ENCODE measurements around the gene TRIM28.

Gene TRIM28

GRCh38 chr19:58549664-58550361 lies 5.9 kb downstream of the TRIM28 start:
- DNase-seq: no peak

DNA sequence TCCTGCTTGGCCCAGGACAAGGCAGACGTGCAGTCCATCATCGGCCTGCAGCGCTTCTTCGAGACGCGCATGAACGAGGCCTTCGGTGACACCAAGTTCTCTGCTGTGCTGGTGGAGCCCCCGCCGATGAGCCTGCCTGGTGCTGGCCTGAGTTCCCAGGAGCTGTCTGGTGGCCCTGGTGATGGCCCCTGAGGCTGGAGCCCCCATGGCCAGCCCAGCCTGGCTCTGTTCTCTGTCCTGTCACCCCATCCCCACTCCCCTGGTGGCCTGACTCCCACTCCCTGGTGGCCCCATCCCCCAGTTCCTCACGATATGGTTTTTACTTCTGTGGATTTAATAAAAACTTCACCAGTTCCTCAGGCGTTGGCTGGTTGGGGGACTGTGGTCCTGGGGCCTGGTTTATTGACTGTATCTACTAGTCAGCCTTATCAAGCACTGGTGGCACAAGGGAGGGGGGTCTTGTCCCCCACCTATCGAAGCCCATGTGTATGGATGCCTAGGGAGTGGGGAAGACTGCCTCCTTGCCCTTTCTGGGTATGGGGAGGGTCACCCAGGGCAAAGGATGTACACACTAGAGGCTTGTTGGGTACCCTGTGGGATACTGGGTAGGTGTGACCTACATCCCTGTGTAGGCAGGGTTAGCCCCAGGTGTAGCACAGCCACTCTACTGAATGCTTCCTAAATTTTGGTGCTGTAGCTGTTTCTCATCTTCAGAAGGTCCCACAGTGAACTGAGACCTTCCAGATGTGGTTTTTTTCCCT lies 6.7 kb downstream of the TRIM28 start:
- no peak for DNase-seq

- no peak for DNase-seq
Observed at GRCh38 chr19:58551123-58551497, 7.2 kb downstream of the TRIM28 start.

DNA sequence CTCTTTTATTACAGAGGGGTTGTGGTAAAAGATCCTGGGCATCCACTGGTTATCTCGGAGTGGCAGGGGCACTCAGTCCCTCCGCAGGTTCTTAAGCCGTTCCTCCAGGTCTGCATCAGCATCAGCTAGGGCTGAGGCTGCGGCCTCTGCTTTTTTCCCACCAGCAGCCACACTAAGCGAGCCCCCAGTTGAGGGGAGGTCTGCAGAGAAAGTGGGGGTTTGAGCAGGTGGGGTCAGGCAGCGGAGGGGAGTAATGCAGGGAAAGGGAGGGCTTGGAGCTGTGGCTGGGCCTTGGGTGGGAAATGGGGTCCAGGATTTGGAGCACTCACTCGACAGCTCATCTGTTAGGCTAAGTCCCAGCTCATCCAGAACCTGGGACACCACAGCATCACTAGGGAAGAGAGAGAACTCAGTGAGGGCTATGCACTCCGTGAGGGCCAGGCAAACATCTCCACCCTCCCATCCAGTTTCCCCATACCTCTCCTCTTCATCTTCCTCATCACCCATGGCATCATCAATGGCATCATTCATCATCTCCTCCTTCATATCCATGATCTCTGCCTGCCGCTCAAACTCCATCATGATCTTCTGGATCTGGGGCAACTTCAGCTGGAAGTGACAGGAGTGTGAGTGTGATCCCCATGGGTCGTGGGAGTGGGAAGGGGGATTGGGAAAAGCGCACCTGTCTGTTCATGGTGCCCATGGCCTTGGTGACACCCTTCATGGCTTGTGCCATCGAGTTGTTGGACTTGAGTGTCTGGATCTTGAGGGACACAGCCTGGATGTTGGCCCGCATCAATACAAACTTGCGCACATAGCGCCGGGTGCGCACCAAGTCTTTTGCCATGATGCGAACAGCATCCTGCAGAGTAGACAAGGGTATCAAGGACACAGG lies 8.0 kb downstream of the TRIM28 start:
- DNase-seq: no peak

DNA sequence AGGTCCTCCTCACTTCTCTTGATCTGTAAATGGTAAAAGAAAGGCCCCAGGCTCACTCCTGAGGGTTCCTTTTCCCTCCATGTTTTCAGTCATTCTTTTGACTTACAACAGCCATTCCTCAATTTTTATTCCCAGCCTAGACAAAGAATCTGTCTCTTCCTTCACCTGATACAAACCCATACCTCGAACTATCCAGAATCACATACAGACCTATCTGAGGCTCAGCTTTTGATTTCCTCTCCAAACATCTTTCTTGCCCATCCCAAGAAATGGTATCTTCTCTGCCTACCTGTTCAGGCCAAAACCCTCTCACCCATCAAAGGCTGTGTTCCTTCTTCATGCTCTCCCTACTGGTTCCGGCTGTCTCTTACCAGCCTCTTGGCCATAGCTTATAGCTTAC lies 8.8 kb downstream of the TRIM28 start:
- no peak for DNase-seq

- no peak for DNase-seq
Observed at GRCh38 chr19:58553799-58554493, 10.1 kb downstream of the TRIM28 start.

- DNase-seq: no peak
Observed at GRCh38 chr19:58554494-58555368, 10.9 kb downstream of the TRIM28 start, which contains the start of gene CHMP2A. Gene CHMP2A (minus strand): TSS chr19:58555105. CDS start chr19:58554212, 893 bp downstream.

DNA sequence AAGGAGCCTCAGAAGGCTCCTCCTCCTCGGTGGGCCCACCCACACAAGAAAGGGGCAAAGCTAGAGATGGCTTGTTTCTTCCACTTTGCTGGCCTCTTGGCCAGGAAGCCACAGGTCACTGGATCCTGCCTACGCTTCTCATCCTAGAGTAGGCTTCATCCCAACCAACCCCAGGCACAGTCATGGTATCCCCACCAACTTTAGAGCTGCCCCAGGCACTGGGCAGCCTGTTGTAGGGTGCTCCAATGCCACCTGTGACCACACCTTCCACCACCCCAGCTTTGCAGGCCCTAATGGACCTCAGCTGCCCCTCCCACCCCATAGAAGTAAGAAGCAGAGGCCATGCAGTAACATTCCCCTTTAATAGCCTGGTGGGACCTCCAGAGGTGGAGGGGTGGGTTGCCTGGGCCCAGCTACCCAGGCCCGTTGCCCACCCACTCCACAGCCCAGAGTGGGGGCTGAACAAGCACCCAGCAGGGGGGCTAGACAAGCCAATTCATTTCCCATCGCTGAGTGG lies 11.6 kb downstream of the TRIM28 start:
- DNase-seq: no peak

DNA sequence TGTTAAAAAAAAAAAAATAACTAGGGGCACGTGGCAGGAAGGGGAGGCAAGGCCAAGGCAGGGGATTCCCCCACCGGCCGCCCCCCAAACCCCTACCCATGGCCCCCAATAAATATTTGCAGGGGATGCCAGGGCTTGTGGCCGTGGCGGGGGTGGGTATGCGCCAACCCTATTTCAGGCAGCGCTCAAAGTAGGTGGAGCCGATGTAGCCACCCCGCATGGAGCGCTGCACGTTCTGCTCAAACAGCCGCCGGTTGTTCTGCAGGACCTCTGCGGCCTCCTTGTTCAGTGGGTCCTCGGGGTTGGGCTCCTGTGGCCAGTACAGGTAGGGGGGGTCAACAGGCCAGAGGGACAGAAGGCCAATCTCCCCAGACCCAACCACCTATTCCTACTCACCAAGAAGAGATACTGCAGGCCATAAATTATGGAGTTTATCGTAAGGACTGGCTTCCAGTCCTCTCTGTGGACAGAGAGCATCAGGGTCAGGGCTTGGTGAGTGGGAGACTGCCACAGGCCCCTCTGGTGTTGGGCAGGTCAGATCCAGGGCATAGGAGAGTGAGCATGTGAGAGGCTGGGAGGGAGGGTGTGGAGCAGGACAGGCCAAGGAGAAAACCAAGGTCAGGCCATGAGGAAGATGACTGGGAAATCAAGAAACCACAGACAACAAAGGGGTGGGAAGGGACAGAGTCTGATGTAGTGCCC lies 12.2 kb downstream of the TRIM28 start:
- no peak for DNase-seq

DNA sequence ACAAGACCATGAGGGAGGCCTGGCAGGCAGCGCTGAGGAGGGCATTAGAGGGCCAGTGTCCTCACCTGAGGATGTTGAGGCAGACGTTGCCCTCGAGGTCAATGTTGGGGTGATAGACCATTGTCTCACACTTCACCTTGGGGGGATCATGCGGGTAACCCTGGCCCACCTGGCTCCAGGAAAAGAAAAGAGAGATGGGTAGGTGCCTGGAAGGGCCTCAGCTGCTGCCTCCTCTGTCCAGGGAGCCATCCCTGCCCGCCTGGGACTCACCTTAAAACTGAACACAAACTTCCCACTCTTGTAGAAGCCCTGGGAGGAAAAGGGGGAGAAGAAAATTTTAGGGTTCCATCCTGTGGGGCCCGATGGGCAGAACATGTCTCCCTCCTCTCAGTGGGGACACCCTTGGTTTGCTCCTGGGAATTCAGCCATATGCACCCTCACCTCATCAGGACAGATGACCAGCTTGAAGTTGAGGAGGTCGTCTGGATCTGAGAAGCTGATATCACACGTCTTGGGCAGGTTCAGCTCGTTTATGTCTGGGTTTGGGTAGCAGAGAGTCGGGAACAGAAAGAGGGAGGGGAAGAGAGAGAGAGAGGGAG lies 12.9 kb downstream of the TRIM28 start:
- DNase-seq: no peak

- DNase-seq: no peak
Observed at GRCh38 chr19:58557221-58558065, 13.6 kb downstream of the TRIM28 start.

DNA sequence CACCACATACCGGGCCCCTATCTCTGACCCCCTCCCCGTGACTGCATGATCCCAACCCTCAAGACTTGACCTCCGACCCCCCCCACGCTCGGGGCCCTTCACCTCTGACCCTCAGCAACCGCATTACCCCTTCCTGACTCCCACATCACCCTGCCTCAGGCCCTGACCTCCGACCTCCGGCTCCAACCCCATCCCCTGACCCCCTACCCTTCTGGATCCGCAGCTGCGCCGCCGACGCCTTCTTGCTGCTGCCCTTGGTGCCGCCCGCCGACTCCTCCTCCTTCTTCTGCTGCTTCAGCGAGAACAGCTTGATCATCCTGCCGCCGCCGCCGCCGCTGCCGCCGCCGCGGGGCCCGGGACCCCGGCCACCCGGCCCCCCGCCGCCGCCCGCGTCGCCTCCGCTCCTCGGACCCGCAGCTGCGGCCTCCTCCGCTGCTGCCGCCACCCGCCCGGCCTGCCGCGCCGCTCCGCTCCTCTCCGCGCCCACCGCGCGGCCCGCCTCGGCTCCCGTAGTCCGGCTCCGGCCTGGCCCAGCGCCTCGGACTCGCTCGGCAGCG lies 14.3 kb downstream of the TRIM28 start, which contains the start of gene UBE2M:
Gene UBE2M, minus strand, starts transcription at position 546 of the 557 bp plus-strand sequence. Its CDS starts 230 bp downstream, at position 316.
- no peak for DNase-seq

DNA sequence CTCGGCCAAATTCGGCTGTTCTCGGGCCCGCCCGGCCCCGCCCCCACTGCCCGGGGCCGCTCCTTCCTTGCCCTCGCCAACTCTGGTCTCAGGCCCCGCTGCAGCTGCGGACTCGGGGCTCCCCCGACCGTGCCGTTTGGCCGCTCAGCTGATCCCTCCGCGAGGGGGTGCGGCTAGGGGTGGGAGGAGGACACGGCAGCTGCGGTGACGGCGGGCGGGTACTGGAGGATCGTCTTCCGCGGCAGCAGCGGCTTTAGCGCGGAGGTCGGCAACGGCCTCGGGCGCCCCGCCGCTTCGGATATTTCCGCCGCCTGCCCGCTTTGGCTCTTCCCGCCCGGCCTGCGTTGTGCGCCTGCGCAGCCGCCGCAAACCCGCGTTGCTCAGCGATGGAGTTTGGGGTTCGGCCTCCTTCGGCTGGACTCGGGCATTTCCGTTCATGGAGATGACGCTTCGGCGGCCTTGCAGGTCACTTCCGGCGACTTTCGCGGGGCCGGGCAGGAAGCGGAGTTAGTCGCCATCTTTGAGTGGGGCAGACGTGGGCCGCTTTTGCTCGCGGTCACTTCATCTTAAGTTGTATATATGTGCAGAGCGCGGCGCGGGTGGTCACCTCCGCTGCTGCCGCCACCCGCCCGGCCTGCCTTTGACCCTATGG lies 14.9 kb downstream of the TRIM28 start:
- DNase-seq: no peak

DNA sequence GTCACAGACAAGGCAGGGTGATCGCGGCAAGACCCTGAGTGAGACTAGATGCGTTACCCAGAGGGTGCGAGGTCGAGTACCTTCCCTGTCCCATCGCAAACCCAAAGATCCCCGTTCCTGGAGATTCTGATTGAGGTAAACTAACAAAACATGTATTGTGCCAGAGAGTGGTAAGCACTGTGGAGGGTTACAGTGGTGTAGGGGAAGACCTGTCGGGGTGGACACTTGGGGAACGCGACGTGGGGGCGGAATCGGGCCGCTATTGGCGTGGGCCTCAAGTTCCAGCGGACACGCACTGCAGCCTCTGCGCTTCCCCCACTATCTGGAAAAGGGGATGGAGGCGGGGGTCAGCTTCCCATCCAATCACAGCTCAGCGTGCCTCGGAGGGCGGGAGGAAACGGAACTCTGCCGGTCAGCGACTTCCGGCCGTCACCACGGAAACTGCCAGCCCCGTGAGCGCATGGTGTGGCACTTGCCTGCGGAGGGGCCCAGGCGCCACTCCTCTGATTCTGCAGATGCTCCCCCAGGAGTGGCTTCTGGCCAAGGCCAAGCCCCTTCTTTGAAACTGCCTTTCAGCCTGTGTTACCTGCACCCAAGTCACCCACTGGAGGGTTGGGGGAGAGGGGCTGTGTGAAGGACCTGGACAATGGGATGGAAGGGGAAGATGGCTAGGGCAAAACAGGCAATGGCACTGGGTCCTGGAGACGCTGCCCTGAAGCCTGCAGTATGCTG lies 15.6 kb downstream of the TRIM28 start:
- DNase-seq: no peak

DNA sequence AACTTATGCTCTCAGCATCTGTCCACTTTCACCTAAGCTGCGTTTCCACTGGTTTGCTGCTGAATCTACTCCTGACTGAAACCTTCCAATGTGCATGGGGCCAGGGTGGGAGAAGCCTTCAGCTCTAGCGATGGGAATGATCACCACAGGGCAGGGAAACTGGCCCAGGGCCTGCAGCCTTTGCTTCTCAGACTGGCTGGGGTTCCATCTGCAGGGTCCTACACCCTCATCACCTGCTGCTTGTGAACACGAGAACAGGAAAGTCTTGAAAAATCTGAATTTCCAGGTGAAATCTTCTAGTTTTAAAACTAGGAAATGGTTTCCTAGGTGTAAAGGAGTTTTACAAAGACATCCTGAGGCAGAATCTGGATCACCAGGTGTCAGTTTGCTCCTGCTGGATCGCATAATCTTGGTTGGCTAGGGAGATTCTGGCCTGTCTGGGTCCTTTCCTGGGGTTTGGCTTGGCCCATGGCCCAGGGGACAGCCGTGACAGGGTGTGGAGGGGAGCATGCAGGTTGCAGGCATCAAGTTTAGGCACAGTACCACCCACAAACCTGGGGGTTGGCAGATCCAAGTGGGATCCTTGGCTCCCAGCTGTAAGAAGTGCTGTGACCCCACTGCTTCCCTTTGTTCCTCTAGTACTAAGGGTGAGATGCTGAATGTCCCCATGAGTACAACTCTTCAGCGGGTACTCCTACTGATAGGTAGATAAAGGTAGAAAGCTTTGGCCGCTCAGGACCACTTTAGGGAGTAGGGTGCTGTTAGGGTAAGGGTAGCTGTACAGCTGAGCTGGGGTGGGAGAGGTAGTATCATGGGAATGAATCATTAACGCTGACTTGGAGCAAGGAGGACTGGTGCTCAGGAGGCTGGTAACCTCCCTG lies 16.4 kb downstream of the TRIM28 start:
- DNase-seq: no peak

- DNase-seq: no peak
Observed at GRCh38 chr19:58560921-58561320, 17.1 kb downstream of the TRIM28 start.
